SK-N-MC (cell line): ENCODE measurements around the gene ABTB2.

Experiments used
- EZH2 ChIP-seq: fragments of 200-600 bp; sonication (generic); IDR thresholded peaks from one replicate; pipeline ENCODE4 v1.6.1; 2017; ENCODE audit warnings: antibody characterized with exemption
- POLR2AphosphoS5 ChIP-seq: IDR thresholded peaks from 2 replicates; pipeline ENCODE4 v1.6.1; 2012; ENCODE audit warnings: mild to moderate bottlenecking, low read depth, low read length, borderline replicate concordance

GRCh38 chr11:34154059-34154875, 203.5 kb downstream of the ABTB2 start:
- TF ChIP-seq EZH2 (no peak), POLR2AphosphoS5 (no peak; the same call in none of the 2 replicates)
